Measurements from ENCODE around the gene TP53RK.

The TP53RK gene

GRCh38 chr20:46674253-46675083 is 14.8 kb downstream of the TP53RK start:
- TF ChIP-seq CTCF (IDR thresholded peaks at IDR 0.05) = no peak
- H3K4me3 ChIP-seq = no peak overlapping the region
- no peak overlapping the region for H3K27ac ChIP-seq
- DNase-seq (ENCODE audit: low spot score) = no peak

DNA sequence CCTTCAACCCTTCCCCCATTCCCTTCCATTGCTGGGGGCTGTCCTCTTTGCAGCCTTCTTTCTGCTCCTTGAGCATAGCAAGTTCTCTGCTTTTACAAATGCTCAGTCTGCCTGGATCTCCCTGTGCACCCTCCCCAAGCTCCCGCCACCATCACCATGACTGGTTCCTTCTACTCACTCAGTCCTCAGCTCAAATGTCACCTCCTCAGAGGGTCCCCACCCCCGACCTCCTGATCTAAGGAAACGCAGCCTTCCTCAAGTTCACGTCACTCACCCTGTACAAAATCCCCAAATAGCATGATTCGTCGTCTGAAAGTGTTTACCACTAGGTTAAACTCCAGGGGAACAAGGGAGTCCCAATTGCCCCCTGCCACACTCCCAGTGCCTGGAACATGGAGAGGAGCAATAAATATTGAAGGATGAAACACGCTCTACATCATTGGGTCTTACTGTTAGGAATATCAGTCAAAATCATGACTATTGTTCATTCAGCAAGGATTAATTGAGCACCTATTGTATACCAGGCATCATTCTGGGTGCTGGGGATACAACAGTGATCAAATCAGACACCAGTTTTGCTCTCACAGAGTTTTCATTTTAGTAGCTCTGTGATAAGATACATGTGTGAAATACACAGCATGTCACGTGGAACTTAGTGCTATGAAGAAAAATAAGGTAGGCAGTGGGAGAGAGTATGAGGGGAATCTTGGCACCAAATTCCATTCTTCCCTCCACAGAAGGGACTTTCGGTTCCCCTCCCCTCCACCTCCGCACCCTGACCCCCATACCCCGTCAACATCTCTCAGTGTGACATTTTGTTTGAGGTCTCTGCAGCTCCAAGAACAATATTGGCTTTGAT is 15.6 kb downstream of the TP53RK start:
- no peak overlapping the region for H3K27ac ChIP-seq
- H3K4me3 ChIP-seq = no peak overlapping the region
- no peak for TF ChIP-seq CTCF (IDR thresholded peaks at IDR 0.05)
- DNase-seq (ENCODE audit: low spot score) = no peak

GRCh38 chr20:46672543-46673148 is 16.6 kb downstream of the TP53RK start:
- TF ChIP-seq CTCF (IDR thresholded peaks at IDR 0.05) = no peak
- DNase-seq (ENCODE audit: low spot score) = no peak
- Histone ChIP-seq H3K27ac (no peak overlapping the region), H3K4me3 (no peak overlapping the region)

DNA sequence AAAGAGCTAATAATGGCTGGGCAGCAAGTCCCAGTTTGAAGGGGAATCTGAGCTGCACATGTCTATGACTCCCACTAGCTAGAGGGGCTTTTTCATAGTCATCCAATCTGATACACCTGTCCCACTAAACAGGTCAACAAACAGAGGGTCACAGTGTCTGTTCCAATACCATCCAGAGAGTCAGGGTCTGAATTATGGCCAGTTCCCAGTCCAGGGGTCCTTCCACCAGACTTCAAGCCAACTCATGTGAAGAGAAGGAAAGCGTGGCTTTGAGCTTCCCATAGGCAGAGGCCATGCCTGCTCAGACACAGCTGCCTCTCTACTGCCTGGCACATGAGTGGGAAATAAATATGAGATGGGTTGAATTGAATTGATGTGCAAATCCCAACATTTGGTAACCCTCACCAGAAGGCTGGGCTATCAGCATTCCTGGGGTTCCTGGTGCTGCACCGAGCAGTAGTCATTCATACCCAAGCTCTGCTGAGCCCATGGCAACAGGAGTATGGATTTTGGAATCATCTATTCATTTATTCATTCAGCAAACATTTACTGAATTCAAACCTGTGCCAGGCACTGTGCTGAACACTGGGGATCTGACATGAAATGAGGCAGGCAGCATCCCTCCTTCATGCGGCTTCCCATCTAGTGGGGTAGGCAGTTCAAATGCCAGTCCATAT is 17.2 kb downstream of the TP53RK start:
- Histone ChIP-seq H3K4me3 (no peak overlapping the region), H3K27ac (no peak overlapping the region)
- TF ChIP-seq CTCF (IDR thresholded peaks at IDR 0.05) = no peak
- DNase-seq (ENCODE audit: low spot score) = no peak

GRCh38 chr20:46670585-46671584 is 18.4 kb downstream of the TP53RK start:
- no peak for DNase-seq (ENCODE audit: low spot score)
- no peak for TF ChIP-seq CTCF (IDR thresholded peaks at IDR 0.05)
- Histone ChIP-seq H3K4me3 (no peak overlapping the region), H3K27ac (no peak overlapping the region)

DNA sequence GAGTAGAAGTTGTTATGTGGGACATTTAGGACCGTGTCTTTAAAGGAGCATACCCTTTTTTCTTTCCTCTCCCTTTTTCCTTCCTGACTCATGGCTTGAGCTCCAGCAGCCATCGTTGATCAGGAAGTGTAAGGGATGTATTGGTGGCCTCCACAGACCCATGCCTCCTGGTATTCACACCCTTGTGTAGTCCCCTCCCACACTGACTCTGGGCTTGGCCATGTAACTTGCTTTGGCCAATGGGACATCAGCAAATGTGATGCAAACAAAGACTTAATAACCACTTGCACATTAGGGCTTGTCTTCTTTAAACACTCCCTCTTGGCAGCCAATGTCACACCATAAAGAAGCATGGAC is 19.0 kb downstream of the TP53RK start:
- DNase-seq (ENCODE audit: low spot score) = no peak
- Histone ChIP-seq H3K4me3 (no peak overlapping the region), H3K27ac (no peak overlapping the region)
- TF ChIP-seq CTCF (IDR thresholded peaks at IDR 0.05) = no peak

All from coronary artery (tissue), 2 donors.